SK-N-SH (cell line): ENCODE results near the gene COG2. TPM values are rescaled to one million over a fixed set of nuclear protein-coding genes. Genes with fewer than 3 reads are reported as not detected.

Experiments
- polyA plus RNA-seq, 3 experiments: library from polyadenylated mRNA; depleted of rRNA; stranded (reverse); fragments of >200 nt; gene quantifications; 2 replicates each; pipeline ENCODE4 v1.2.3, GENCODE V29; 2012

Gene COG2
- polyA plus RNA-seq, 1 of the 3 experiments (the other 2 are of a cell fraction) = 11.0 TPM

Other genes with a start within 250 kb of the COG2 start
- gene PGBD5, start 216.1 kb upstream of the COG2 start, polyA plus RNA-seq (2012; rRNA removed) = 0.15 and 0.39 TPM in 2 replicates
- gene AGT, start 71.6 kb downstream of the COG2 start, polyA plus RNA-seq (2012; rRNA removed) = 0.39 and 0.41 TPM in 2 replicates
- not detected in 2 replicates for gene CAPN9, start 104.9 kb downstream of the COG2 start, polyA plus RNA-seq (2012; rRNA removed)
- 12.3 and 19.4 TPM in 2 replicates for gene C1orf198, start 226.0 kb downstream of the COG2 start, polyA plus RNA-seq (2012; rRNA removed)